ENCODE measurements around the gene CDKN2B-AS1. TPM values are rescaled to one million over a fixed set of nuclear protein-coding genes. Genes with fewer than 3 reads are reported as not detected.

The CDKN2B-AS1 gene
- total RNA-seq, 1 experiment from 2014 or later: not detected

DNA sequence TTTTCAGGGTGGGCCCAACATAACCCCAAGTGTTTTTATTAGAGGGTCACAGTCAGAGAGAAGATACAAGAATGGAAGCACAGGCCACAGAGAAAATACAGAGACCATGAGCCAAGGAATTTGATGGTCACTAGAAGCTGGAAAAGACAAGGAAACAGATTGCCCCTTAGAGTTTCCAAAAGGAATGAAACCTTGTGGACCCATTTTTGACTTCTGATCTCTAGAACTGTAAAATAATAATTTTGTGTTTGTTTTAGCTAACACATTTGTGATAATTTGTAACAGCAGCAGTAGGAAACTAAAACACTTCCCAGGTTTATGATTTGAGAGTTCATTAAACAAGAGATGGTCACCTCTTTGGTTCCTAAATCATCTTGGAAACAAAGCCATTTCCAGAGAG is 22.2 kb upstream of the CDKN2B-AS1 start:
- Histone ChIP-seq H4K91ac (ENCODE audit: insufficient read length, low read depth, low read length) (no peak overlapping the region), H2BK20ac (ENCODE audit: low read depth, low read length, poor library complexity, severe bottlenecking) (no peak overlapping the region), H3K79me2 (ENCODE audit: insufficient read depth, low read length) (no peaks in the 10 kb centered on the region), H3T11ph (ENCODE audit: low read length) (no peak overlapping the region), H4K20me1 (ENCODE audit: control insufficient read depth, insufficient read depth, insufficient read length) (no peaks in the 10 kb centered on the region), H3K23me2 (ENCODE audit: insufficient read length, low read depth, low read length, poor library complexity, severe bottlenecking) (peaks cover 6% of the 10 kb centered on the region), H2BK5ac (ENCODE audit: insufficient read length, low read length) (no peak overlapping the region), H3K56ac (ENCODE audit: insufficient read length, low read depth, low read length) (no peak overlapping the region), H4K5ac (ENCODE audit: insufficient read length, low read depth, low read length) (no peak overlapping the region), H3K27ac (ENCODE audit: insufficient read length, low read depth, low read length) (no peak overlapping the region), H3K14ac (ENCODE audit: insufficient read depth, low read length) (no peak overlapping the region), H2BK120ac (ENCODE audit: low read depth, low read length, poor library complexity, severe bottlenecking) (no peak overlapping the region), H3K4me1 (ENCODE audit: insufficient read depth, low read length) (no peaks in the 10 kb centered on the region), H2BK12ac (ENCODE audit: insufficient read length, low read depth, low read length) (no peak overlapping the region), H3K4me2 (ENCODE audit: insufficient read depth, insufficient read length, low read length) (no peak overlapping the region), H2AFZ (ENCODE audit: low read length) (no peak overlapping the region), H3K79me1 (ENCODE audit: insufficient read depth, low read depth, low read length, poor library complexity, severe bottlenecking) (no peaks in the 10 kb centered on the region), H3K9ac (ENCODE audit: extremely low read depth, insufficient read length, low read length) (no peak overlapping the region), H2AK5ac (ENCODE audit: insufficient read length, low read length) (no peak overlapping the region), H4K8ac (replicated peaks; ENCODE audit: insufficient read length, low read depth, low read length) (no peak overlapping the region), H2BK15ac (ENCODE audit: low read depth, low read length) (no peak overlapping the region), H3K27me3 (ENCODE audit: insufficient read depth, low read length) (peaks cover 80% of the 10 kb centered on the region), H3K18ac (ENCODE audit: insufficient read length, low read depth, low read length) (no peak overlapping the region), H3K9me3 (ENCODE audit: control insufficient read depth, low read depth, low read length) (no peaks in the 10 kb centered on the region), H3K4ac (ENCODE audit: low read depth, low read length) (no peak overlapping the region), H3K23ac (ENCODE audit: insufficient read length, low read depth, low read length) (no peak overlapping the region)
- Mint-ChIP-seq H3K27ac (no peak overlapping the region), H3K36me3 (ENCODE audit: insufficient read depth in 1 of 3, low read depth in 3 of 3) (peaks cover 0 to 3% (median 0%) of the 10 kb centered on the region in 3 experiments; a peak in 2 of 7 replicates), H3K27me3 (ENCODE audit: low read depth) (peaks cover 100% of the 10 kb centered on the region), H3K4me1 (peaks cover 35 to 43% of the 10 kb centered on the region in 2 experiments), H3K4me3 (no peak overlapping the region), H3K9me3 (peaks cover 6 to 19% of the 10 kb centered on the region in 2 experiments)
- TF ChIP-seq CTCF (conservative IDR thresholded peaks at IDR 0.05): no peak
- DNase-seq: no peak

All from H9 (cell line).